CD4-positive, alpha-beta memory T cell (primary cell): Measurements from ENCODE around the gene BIRC2. TPM values are rescaled to one million over a fixed set of nuclear protein-coding genes. Genes with fewer than 3 reads are reported as not detected.

ENCODE experiments used
- CTCF ChIA-PET: fragments of 350-600 bp; sonication (Branson Sonifier 250); formaldehyde crosslinking; loops from one replicate; lab custom pipeline; 2021; ENCODE audit warnings: inconsistent platforms; ENCODE audit not compliant: partially characterized antibody; lab: Charles Lee
- POLR2A ChIA-PET: fragments of 350-600 bp; sonication (Branson Sonifier 250); formaldehyde crosslinking; loops from one replicate; lab custom pipeline; 2021; ENCODE audit not compliant: partially characterized antibody; lab: Charles Lee
- DNase-seq, 5 donors: peaks; one replicate each; pipeline versions ENCODE4 v3.0.0 to v3.0.0-alpha.2; 2020 to 2022; ENCODE audit warnings: mixed read lengths in 1 of 5
- H3K27ac ChIP-seq: one replicate; pipeline ENCODE4 v1.7.0; 2013; ENCODE audit warnings: low read depth, low read length
- H3K27me3 ChIP-seq: 2 replicates; pipeline ENCODE4 v1.7.0; 2013; ENCODE audit warnings: mild to moderate bottlenecking, low read length, moderate library complexity; ENCODE audit not compliant: insufficient read depth
- H3K36me3 ChIP-seq: 2 replicates; pipeline ENCODE4 v1.7.0; 2013; ENCODE audit warnings: mild to moderate bottlenecking, low read length, moderate library complexity; ENCODE audit not compliant: insufficient read depth
- H3K4me1 ChIP-seq: 2 replicates; pipeline ENCODE4 v1.7.0; 2013; ENCODE audit warnings: mild to moderate bottlenecking, low read length, moderate library complexity; ENCODE audit not compliant: insufficient read depth
- H3K4me3 ChIP-seq, 2 donors: one replicate each; pipeline ENCODE4 v1.7.0; 2013; ENCODE audit warnings: low read length in 2 of 2, mild to moderate bottlenecking in 1 of 2
- H3K9me3 ChIP-seq, 2 donors: one replicate each; pipeline ENCODE4 v1.7.0; 2013; ENCODE audit warnings: low read length in 2 of 2, control low read depth in 1 of 2; ENCODE audit not compliant: control insufficient read depth in 1 of 2
- H3K27ac Mint-ChIP-seq, 7 donors: one replicate each; pipeline ENCODE4 v1.8.0; 2020 to 2021; ENCODE audit warnings: mixed read lengths in 7 of 7, mild to moderate bottlenecking in 6 of 7, inconsistent platforms in 3 of 7, moderate library complexity in 3 of 7
- H3K27me3 Mint-ChIP-seq, 2 donors: one replicate each; pipeline ENCODE4 v1.8.0; 2020 to 2021; ENCODE audit warnings: mixed read lengths in 2 of 2
- H3K36me3 Mint-ChIP-seq, 2 donors: one replicate each; pipeline ENCODE4 v1.8.0; 2020 to 2021; ENCODE audit warnings: mixed read lengths in 2 of 2, inconsistent platforms in 1 of 2, mild to moderate bottlenecking in 1 of 2
- H3K4me1 Mint-ChIP-seq, 4 donors: one replicate each; pipeline ENCODE4 v1.8.0; 2020 to 2021; ENCODE audit warnings: mixed read lengths in 4 of 4, mild to moderate bottlenecking in 1 of 4
- H3K4me3 Mint-ChIP-seq, 8 donors: one replicate each; pipeline ENCODE4 v1.8.0; 2020 to 2021; ENCODE audit warnings: mixed read lengths in 8 of 8, mild to moderate bottlenecking in 7 of 8, moderate library complexity in 6 of 8, inconsistent platforms in 3 of 8
- H3K9me3 Mint-ChIP-seq, 8 donors: one replicate each; pipeline ENCODE4 v1.8.0; 2020 to 2021; ENCODE audit warnings: mixed read lengths in 8 of 8, mild to moderate bottlenecking in 5 of 8, inconsistent platforms in 3 of 8, moderate library complexity in 1 of 8
- intact Hi-C: fragments of 100-400 bp; cut with micrococcal nuclease; formaldehyde crosslinking; loops from one replicate; pipeline ENCODE4 v1.15.1; 2023
- polyA plus RNA-seq, 2 donors: library from polyadenylated mRNA; unstranded; fragments of 300-500 nt; fragmentation: Illumina TruSeq; gene quantifications; one replicate each; pipeline ENCODE4 v1.2.3, GENCODE V29; 2021
- total RNA-seq, 2 experiments: library from RNA; stranded (reverse); gene quantifications; one replicate each; pipeline ENCODE4 v1.2.3, GENCODE V29; 2021

Gene BIRC2
- total and polyA plus RNA-seq, 4 experiments from 2014 or later, result 28.8 to 61.2 (median 47.1) TPM

GRCh38 chr11:102408339-102408738, 61.3 kb downstream of the BIRC2 start:
- peaks cover 6% of the 10 kb centered on the region for H3K36me3 ChIP-seq
- peak overlapping the region in 5 of 7 donors; percentile 50 to 81 (median 70) for H3K27ac Mint-ChIP-seq
- H3K4me3 Mint-ChIP-seq, result peak overlapping the region in 1 of 8 donors; percentile 49
- DNase-seq, result no peak
- peaks cover 38 to 41% of the 10 kb centered on the region in 2 donors for H3K36me3 Mint-ChIP-seq
- intact Hi-C loops, result no loop called here
- peak overlapping the region; percentile 7 for H3K27ac ChIP-seq
- ChIA-PET POLR2A (interaction anchor here (0.6 to 1.7 kb wide), 5 partner anchors 11 to 43 kb away, joined by 3 to 4 read pairs (median 3); no protein-coding TSS in a partner anchor), CTCF (interaction anchor here (1.0 to 3.3 kb wide), 4 partner anchors 10 to 67 kb away, joined by 4 to 10 read pairs (median 6); no protein-coding TSS in a partner anchor)
- H3K27me3 Mint-ChIP-seq, result no peaks in the 10 kb centered on the region
- peaks cover 0 to 3% (median 0%) of the 10 kb centered on the region in 8 donors for H3K9me3 Mint-ChIP-seq
- no peak overlapping the region for H3K4me3 ChIP-seq
- no peaks in the 10 kb centered on the region for H3K27me3 ChIP-seq
- peaks cover 60 to 85% (median 71%) of the 10 kb centered on the region in 4 donors for H3K4me1 Mint-ChIP-seq
- no peaks in the 10 kb centered on the region for H3K9me3 ChIP-seq
- H3K4me1 ChIP-seq, result peaks cover 83% of the 10 kb centered on the region

- intact Hi-C loops, result no loop called here
- H3K36me3 Mint-ChIP-seq, result peaks cover 36 to 39% of the 10 kb centered on the region in 2 donors
- DNase-seq, result no peak
- Histone ChIP-seq H3K9me3 (no peaks in the 10 kb centered on the region), H3K4me1 (peaks cover 89% of the 10 kb centered on the region), H3K27me3 (no peaks in the 10 kb centered on the region), H3K4me3 (no peak overlapping the region), H3K27ac (no peak overlapping the region), H3K36me3 (peaks cover 6% of the 10 kb centered on the region)
- no peaks in the 10 kb centered on the region for H3K27me3 Mint-ChIP-seq
- H3K4me1 Mint-ChIP-seq, result peaks cover 74 to 90% (median 83%) of the 10 kb centered on the region in 4 donors
- H3K9me3 Mint-ChIP-seq, result no peaks in the 10 kb centered on the region
- H3K4me3 Mint-ChIP-seq, result peak overlapping the region in 3 of 8 donors; percentile 21 to 58 (median 38)
- CTCF ChIA-PET, result interaction anchor here (1.1 to 1.5 kb wide), 3 partner anchors 20 to 47 kb away, joined by 3 to 4 read pairs (median 3); no protein-coding TSS in a partner anchor
- POLR2A ChIA-PET, result interaction anchor here (1.1 kb wide), 1 partner anchor 18 kb away, joined by 3 read pairs; no protein-coding TSS in a partner anchor
- peak overlapping the region in 5 of 7 donors; percentile 7 to 91 (median 21) for H3K27ac Mint-ChIP-seq
Observed at GRCh38 chr11:102410382-102410784, 63.4 kb downstream of the BIRC2 start.

- no peak for DNase-seq
- H3K4me3 Mint-ChIP-seq, result peak overlapping the region in 2 of 8 donors; percentile 33 to 45
- peaks cover 0 to 1% (median 0%) of the 10 kb centered on the region in 8 donors for H3K9me3 Mint-ChIP-seq
- peaks cover 6% of the 10 kb centered on the region for H3K36me3 ChIP-seq
- H3K36me3 Mint-ChIP-seq, result peaks cover 31% of the 10 kb centered on the region in 2 donors
- intact Hi-C loops, result no loop called here
- H3K4me3 ChIP-seq, result no peak overlapping the region
- CTCF ChIA-PET, result interaction anchor here (1.0 to 1.3 kb wide), 3 partner anchors 21 to 46 kb away, joined by 3 read pairs; no protein-coding TSS in a partner anchor
- peaks cover 89% of the 10 kb centered on the region for H3K4me1 ChIP-seq
- no peaks in the 10 kb centered on the region for H3K9me3 ChIP-seq
- H3K27me3 ChIP-seq, result no peaks in the 10 kb centered on the region
- no peaks in the 10 kb centered on the region for H3K27me3 Mint-ChIP-seq
- H3K27ac Mint-ChIP-seq, result peak overlapping the region in 3 of 7 donors; percentile 73 to 74 (median 74)
- POLR2A ChIA-PET, result interaction anchor here (1.1 to 1.3 kb wide), 2 partner anchors 18 to 42 kb away, joined by 3 read pairs; partner anchors contain the start of gene TMEM123
- no peak overlapping the region for H3K27ac ChIP-seq
- peaks cover 74 to 90% (median 82%) of the 10 kb centered on the region in 4 donors for H3K4me1 Mint-ChIP-seq
Observed at GRCh38 chr11:102411142-102411541, 64.1 kb downstream of the BIRC2 start.

- H3K36me3 Mint-ChIP-seq, result peaks cover 26 to 38% of the 10 kb centered on the region in 2 donors
- Histone ChIP-seq H3K4me1 (peaks cover 91% of the 10 kb centered on the region), H3K4me3 (peak overlapping the region in 1 of 2 donors; percentile 32), H3K27me3 (no peaks in the 10 kb centered on the region), H3K36me3 (peaks cover 6% of the 10 kb centered on the region), H3K9me3 (no peaks in the 10 kb centered on the region), H3K27ac (peak overlapping the region; percentile 32)
- DNase-seq, result peak in 3 of 5 donors; percentile 28 to 34 (median 33)
- peak overlapping the region; percentile 58 to 92 (median 82) for H3K27ac Mint-ChIP-seq
- intact Hi-C loops, result no loop called here
- ChIA-PET CTCF (interaction anchor here (1.4 to 5.5 kb wide), 3 partner anchors 22 to 92 kb away, joined by 3 to 33 read pairs (median 4); no protein-coding TSS in a partner anchor), POLR2A (interaction anchor here (0.8 to 2.1 kb wide), 6 partner anchors 12 to 63 kb away, joined by 3 to 7 read pairs (median 3); no protein-coding TSS in a partner anchor)
- H3K4me3 Mint-ChIP-seq, result peak overlapping the region; percentile 67 to 88 (median 81)
- H3K27me3 Mint-ChIP-seq, result no peaks in the 10 kb centered on the region
- H3K4me1 Mint-ChIP-seq, result peaks cover 73 to 90% (median 83%) of the 10 kb centered on the region in 4 donors
- H3K9me3 Mint-ChIP-seq, result peaks cover 0 to 7% (median 0%) of the 10 kb centered on the region in 8 donors
Observed at GRCh38 chr11:102413497-102413896, 66.5 kb downstream of the BIRC2 start.

GRCh38 chr11:102414559-102414958, 67.5 kb downstream of the BIRC2 start:
- Histone ChIP-seq H3K4me1 (peaks cover 95% of the 10 kb centered on the region), H3K9me3 (no peaks in the 10 kb centered on the region), H3K4me3 (no peak overlapping the region), H3K36me3 (peaks cover 6% of the 10 kb centered on the region), H3K27ac (peak overlapping the region; percentile 17), H3K27me3 (no peaks in the 10 kb centered on the region)
- peaks cover 32 to 43% of the 10 kb centered on the region in 2 donors for H3K36me3 Mint-ChIP-seq
- CTCF ChIA-PET, result interaction anchor here (1.4 to 5.5 kb wide), 3 partner anchors 23 to 94 kb away, joined by 3 to 33 read pairs (median 4); no protein-coding TSS in a partner anchor
- intact Hi-C loops, result no loop called here
- H3K27me3 Mint-ChIP-seq, result no peaks in the 10 kb centered on the region
- peaks cover 0 to 7% (median 0%) of the 10 kb centered on the region in 8 donors for H3K9me3 Mint-ChIP-seq
- H3K4me1 Mint-ChIP-seq, result peaks cover 77 to 93% (median 86%) of the 10 kb centered on the region in 4 donors
- peak overlapping the region; percentile 58 to 92 (median 82) for H3K27ac Mint-ChIP-seq
- POLR2A ChIA-PET, result interaction anchor here (1.1 to 2.1 kb wide), 4 partner anchors 11 to 62 kb away, joined by 3 to 7 read pairs (median 4); no protein-coding TSS in a partner anchor
- DNase-seq, result no peak
- peak overlapping the region; percentile 67 to 88 (median 81) for H3K4me3 Mint-ChIP-seq

- H3K27ac ChIP-seq, result peak overlapping the region; percentile 17
- H3K4me3 Mint-ChIP-seq, result peak overlapping the region; percentile 67 to 88 (median 81)
- POLR2A ChIA-PET, result interaction anchor here (0.9 to 1.8 kb wide), 4 partner anchors 8 to 36 kb away, joined by 3 to 6 read pairs (median 4); no protein-coding TSS in a partner anchor
- peaks cover 2% of the 10 kb centered on the region for H3K36me3 ChIP-seq
- peaks cover 0 to 7% (median 0%) of the 10 kb centered on the region in 8 donors for H3K9me3 Mint-ChIP-seq
- H3K4me3 ChIP-seq, result peak overlapping the region in 1 of 2 donors; percentile 8
- peaks cover 80 to 96% (median 88%) of the 10 kb centered on the region in 4 donors for H3K4me1 Mint-ChIP-seq
- H3K4me1 ChIP-seq, result peaks cover 98% of the 10 kb centered on the region
- H3K36me3 Mint-ChIP-seq, result peaks cover 27 to 41% of the 10 kb centered on the region in 2 donors
- no peaks in the 10 kb centered on the region for H3K9me3 ChIP-seq
- H3K27me3 Mint-ChIP-seq, result no peaks in the 10 kb centered on the region
- H3K27me3 ChIP-seq, result no peaks in the 10 kb centered on the region
- peak overlapping the region; percentile 58 to 92 (median 82) for H3K27ac Mint-ChIP-seq
- intact Hi-C loops, result loop anchor here (1.0 kb wide), 2 partner anchors 8 to 37 kb away; partner anchors contain the start of gene TMEM123
- CTCF ChIA-PET, result interaction anchor here (5.5 kb wide), 1 partner anchor 24 kb away, joined by 33 read pairs; no protein-coding TSS in a partner anchor
- peak in 4 of 5 donors; percentile 33 to 40 (median 38) for DNase-seq
Observed at GRCh38 chr11:102415304-102415916, 68.4 kb downstream of the BIRC2 start.
